Measurements from ENCODE around the gene RBM20. TPM values are rescaled to one million over a fixed set of nuclear protein-coding genes. Genes with fewer than 3 reads are reported as not detected.
"Not testable (repeated sequence)": the region's sequence is repeated elsewhere in the genome, so short reads cannot be mapped to it uniquely, and the experiment has no call there.

RBM20 gene
- polyA plus RNA-seq, 3 donors: 4.5 to 8.3 (median 8.1) TPM

DNA sequence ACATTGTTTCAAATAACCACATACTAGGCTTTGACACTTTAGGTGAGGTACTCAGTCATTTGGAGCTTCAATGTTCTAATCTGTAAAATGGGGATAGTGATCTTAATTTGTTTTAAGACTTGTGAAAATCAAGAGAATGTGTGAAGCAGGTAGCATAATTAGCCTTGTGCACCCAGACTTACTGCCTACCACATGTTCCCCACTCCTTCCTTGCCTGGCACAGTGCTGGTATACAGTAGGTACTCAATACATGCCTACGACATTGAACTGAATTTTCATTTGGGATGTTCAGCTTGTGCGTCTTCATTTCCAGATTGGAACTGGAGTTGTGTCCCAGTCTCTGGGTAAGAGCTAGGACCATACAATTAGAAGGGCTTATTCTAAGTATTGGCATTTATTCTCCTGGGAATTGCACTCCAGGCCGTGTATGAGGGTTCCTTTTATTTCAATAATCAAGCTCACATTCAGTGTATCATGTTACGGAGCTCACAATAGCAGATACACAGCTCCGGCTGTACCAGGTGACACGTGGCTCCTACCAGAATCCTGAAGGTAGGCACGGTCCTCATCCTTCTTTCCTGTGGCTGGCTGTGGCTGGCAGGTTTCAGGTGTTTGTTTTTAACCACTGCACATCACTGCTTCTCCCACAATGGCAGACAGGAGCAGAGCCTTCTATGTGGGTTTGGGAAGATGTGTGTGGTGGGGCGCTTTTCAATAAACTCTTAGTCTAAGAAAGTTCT is 118.1 kb downstream of the RBM20 start:
- no peak for DNase-seq

DNA sequence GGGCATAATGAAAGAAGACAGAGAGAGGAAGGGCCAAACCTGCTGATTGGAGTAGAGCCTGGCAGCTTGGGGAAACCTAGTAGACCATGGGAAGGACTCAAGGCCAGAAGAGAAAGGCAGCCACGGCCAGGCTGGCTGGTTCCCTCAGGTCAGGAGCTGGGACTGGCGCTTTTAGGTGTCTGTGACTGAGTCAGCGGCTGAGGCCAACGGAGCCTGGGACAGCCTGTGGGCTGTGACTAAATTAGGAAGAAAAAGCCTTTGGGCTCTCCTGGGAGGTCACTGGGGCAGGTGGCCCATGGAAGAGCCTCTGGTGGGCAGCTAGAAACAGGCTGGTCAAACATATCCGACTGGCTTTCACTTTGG is 118.7 kb downstream of the RBM20 start:
- no peak for DNase-seq

- no peak for DNase-seq
Measured at GRCh38 chr10:110764378-110764777, 120.2 kb downstream of the RBM20 start.

DNA sequence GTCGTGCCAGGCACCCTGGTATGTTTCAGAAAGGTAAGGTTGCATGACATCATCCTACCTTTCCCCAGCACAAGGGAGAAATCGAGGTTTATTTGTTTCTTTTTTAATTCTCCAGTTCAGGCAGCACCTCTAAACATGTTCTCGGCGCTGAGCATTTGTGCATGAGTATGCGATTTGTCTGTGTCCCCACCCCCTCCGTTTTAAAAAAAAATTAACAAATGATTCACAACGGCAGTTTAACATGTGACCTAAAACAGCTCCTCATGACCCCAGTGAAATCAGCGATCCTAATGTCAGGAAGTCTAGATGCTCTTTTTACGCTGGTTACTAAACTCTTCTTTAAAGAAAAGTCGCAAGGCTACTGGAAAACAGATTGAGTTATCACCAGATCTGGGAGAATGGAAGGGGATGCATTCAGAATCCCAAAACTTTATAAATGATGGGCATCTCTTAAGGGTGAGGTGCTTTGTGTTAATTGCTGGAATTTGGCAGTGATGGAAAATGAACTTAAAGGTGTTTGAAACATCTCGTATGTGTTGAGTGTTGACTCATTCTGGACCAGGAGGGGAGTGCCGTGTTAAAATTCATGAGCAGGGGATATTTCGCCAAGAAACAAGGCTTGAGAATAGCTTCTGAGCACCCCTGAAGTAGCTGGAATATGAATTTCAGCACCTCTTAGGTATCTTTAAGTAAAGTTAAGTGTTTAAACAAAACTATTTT is 120.8 kb downstream of the RBM20 start:
- no peak for DNase-seq

DNA sequence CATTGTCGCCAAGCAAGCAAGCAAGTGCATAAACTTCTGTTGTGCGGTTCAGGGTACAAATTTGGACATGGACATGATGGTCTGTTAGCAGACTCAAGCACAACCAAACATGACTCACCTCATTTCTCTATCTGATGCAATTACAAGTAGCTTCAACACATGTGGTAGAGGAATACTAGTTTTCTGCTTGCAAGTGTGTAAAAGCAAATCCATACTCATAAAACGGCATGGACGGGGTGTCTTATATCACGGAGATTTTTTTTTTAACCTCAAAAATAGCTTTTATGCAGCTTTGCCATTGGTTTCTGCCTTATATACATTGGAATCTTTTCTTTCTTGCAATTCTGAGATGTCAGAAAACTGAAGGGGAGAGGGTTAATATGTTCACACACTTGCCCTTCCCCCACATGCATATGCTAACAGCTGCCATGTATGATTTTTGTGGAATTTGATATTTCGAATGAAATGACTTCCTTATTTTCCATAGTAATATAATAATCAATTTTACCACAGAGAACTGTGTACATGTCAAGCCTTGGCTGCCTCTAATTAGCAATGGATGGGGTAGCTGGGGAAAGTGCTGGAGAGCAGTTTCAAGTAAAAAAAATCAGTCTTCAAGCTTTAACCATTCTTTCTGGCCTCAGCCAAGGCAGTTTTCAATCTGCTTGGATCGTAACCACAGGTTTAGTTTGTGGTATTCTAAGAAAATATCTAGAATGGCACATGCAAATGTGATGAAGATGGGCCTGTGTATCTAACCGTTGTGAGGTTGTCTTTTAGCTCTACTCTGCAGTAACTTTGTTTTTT is 121.6 kb downstream of the RBM20 start:
- no peak for DNase-seq

- not testable (repeated sequence) for DNase-seq
Measured at GRCh38 chr10:110767601-110768000, 123.5 kb downstream of the RBM20 start.

- no peak for DNase-seq
Measured at GRCh38 chr10:110770243-110770642, 126.1 kb downstream of the RBM20 start.

DNA sequence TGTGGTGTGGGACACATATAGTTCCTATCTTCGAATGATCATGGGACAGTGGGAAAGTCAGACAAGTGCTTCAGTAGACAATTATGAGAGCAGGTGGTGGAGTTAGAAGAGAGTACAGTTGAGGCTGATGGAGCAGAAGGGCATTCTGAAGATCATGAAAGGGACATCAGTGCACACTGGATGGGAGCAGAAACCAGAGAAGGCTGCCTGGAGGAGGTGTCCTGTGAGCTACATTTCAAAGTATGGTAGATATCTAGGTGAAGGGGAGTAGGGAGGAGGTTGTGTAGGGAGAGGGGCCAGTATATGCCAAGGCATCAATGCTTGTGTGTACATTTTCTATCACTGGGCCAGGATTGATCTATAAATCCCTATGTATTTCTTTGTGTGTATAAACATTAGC is 127.3 kb downstream of the RBM20 start:
- no peak for DNase-seq

DNA sequence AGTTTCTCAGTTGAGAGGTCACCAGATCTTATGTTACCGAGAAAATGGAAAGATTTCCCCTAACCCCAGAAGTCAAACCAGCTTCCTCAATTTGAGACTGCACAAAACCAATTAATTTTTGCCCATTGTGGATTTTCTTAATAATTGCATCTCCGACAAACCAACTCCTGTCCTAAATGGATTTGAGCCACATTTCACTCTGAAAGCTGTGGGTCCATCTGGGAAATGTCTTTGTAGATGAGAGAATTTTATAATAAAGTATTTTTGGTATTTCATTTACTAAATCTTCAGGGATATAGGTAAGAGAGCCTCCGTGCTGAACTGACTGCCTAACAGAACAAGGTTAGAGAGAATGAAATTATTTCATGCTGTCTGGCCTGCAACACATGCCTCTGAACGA is 127.9 kb downstream of the RBM20 start:
- no peak for DNase-seq

DNA sequence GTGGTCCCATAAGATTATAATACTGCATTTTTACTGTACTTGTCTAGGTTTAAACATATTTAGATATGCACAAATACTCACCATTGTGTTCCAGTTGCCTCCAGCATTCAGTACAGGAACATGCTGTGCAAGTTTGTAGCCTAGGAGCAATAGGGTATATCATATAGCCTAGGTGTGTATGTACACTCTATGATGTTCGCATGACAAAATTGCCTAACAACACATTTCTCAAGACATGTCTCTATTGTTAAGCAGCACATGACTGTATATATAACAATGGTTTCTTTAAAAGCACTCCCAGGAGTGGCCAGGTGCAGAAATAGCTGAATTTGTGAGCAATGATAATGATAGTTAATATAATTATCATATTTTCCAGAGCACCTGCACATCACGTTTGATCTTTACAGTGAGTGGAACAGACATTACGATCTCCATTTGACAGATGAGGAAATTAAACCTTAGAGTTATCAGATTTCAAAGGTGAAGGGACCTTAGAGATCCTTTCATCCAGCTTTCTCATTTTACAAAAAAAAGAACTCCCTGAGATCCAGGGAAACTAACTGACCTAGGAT is 128.4 kb downstream of the RBM20 start:
- DNase-seq: no peak

DNA sequence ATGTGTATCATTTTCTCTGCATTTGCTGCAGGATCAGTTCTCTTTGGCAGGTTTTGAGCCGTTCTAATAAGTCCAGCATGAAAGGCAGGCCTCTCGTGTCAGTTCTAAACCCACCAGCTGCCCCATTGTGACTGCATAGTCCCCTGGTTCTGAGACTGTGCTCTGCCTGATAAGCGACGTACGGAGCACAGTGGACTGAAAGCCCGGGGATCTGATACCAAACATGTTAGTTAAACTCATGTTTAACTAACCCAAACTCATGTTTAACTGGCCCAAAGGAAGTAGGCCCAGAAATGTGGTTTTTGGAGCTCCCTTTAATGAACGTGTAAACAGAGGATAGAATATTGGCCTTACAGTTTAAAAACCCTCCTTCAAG is 129.5 kb downstream of the RBM20 start:
- no peak for DNase-seq

DNA sequence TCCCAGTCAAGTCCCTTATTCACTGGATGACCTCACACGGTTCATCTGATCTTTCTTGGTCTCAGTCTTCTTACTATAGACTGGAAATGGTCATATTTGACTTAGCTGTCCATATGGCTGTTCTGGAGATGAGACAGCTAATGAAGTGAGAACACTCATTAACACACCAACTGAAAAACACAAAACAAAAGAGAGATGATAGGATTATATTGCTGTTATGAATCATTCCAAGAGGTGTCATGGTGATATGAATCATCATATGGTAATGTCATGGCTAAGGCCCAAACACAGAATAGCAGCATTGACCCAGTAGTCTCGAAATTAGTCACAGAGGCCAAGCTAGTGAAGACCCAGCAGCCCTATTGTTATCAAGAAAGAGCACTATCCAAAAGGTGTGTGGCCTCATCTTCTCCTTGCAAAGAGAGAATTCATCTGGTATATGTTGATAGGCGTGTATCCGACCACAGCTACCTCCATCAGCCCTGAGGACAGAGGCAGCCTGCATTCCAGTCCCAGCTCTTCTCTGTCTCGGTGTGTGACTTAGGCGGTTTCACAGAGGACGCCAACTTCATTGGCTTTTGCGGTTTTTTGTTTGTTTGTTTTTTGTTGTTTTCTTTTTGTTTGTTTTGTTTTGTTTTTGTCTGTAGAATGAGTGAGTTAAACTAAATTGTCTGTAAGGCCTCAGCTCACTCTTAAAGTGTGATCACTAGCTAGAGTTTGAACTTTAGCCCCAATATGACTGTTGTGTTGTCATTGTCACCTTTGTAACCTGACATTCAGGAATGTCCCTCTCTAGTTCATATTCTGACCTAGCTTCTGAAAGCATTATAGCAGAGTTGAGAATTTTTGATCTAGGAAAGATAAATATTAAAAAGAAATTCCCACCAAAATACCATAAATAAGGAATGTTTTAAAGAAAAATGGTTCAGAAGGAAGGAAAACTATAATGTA is 130.2 kb downstream of the RBM20 start:
- no peak for DNase-seq

DNA sequence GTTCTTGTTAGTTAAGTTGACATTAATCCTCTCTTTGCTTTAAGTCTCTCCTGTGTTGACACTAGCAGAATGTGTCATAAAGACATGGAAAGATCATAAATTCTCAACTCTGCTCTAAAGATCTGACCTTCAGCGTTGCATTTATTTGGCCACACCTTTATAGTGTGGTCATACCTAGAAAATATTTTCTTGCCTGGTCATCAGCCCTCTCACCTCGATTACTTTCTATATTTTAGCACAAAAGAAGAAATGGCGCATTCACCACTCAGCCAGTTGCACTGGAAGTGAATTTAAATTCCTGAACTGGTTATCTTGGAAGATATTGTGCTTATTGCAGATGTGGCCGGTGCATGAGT is 130.9 kb downstream of the RBM20 start:
- DNase-seq: no peak

GRCh38 chr10:110775406-110775805 is 131.3 kb downstream of the RBM20 start:
- DNase-seq: no peak

DNA sequence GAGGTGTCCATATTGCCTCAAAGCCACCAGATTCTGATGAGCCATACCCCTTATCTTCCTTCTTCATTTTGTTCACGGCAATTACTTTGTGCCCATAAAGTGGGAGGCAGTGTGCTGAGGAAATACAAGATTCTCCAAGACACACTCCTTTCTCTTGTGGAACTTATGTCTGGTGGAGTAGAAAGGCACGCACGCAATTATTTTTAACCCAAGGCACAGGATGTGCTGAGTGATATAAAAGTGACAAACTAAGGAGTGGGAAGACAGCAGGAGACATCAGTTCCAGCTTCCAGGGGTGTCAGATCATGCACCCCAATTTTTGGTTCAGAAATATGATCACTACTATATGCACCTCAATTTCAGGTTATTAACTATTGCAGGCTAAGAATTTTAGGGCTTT is 132.9 kb downstream of the RBM20 start:
- no peak for DNase-seq

DNA sequence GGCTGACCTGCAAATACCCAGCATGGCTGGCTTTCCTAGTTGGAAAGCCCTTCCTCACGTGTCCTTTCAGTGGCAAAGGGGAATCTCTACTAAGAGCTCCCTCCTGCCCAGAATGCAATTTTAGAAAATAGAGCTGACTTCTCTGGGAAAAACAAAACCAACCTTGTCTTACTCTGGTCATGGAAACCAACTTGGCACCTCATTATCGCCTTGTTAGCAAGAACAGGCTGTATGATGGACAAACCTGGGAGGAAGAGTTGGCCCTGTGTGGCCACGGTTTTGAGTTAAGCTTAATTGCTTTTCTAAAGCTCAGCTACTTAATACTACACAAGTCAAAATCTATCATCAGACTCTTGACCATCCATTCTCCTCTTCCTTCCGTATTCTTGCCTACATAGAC is 133.5 kb downstream of the RBM20 start:
- DNase-seq: no peak

- no peak for DNase-seq
Measured at GRCh38 chr10:110778211-110778610, 134.1 kb downstream of the RBM20 start.

GRCh38 chr10:110779489-110779888 is 135.4 kb downstream of the RBM20 start:
- DNase-seq: no peak

DNA sequence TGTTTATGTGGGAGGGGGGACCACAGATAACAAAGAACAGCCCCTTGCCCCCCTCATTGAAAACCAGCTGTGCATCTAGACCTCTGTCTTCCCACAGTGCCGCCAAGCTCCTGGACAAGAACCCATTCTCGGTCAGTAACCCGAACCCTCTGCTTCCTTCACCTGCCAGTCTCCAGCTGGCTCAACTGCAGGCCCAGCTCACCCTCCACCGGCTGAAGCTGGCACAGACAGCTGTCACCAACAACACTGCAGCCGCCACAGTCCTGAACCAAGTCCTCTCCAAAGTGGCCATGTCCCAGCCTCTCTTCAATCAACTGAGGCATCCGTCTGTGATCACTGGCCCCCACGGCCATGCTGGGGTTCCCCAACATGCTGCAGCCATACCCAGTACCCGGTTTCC is 136.6 kb downstream of the RBM20 start:
- no peak for DNase-seq

DNA sequence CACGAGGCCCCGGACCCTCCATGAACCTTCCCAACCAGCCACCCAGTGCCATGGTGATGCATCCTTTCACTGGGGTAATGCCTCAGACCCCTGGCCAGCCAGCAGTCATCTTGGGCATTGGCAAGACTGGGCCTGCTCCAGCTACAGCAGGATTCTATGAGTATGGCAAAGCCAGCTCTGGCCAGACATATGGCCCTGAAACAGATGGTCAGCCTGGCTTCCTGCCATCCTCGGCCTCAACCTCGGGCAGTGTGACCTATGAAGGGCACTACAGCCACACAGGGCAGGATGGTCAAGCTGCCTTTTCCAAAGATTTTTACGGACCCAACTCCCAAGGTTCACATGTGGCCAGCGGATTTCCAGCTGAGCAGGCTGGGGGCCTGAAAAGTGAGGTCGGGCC is 137.0 kb downstream of the RBM20 start:
- DNase-seq: no peak

GRCh38 chr10:110782616-110783015 is 138.5 kb downstream of the RBM20 start:
- DNase-seq: no peak

All from renal pelvis (tissue), 4 donors.